K562 (cell line): Measurements from ENCODE around the gene GFOD1. TPM values are rescaled to one million over a fixed set of nuclear protein-coding genes. Genes with fewer than 3 reads are reported as not detected.
A peak's percentile ranks its signal among the peaks of the same experiment; 100 is the strongest.

Experiments used
- HDAC1 ChIP-seq, 2 experiments: fragments of 450-650 bp; IDR thresholded peaks; 2 replicates each; pipeline ENCODE4 v1.6.1; 2016 to 2017; ENCODE audit warnings: inconsistent platforms in 1 of 2, mild to moderate bottlenecking in 1 of 2, moderate library complexity in 1 of 2
- HIVEP1 ChIP-seq: fragments of 250-450 bp; sonication (Bioruptor Pico); IDR thresholded peaks from 2 replicates; pipeline ENCODE4 v1.4.0; 2020; ENCODE audit warnings: mild to moderate bottlenecking
- MCM2 ChIP-seq: fragments of 450-650 bp; IDR thresholded peaks from 2 replicates; pipeline ENCODE4 v1.6.1; 2017; ENCODE audit warnings: low read depth, mild to moderate bottlenecking
- MED1 ChIP-seq: sonication (generic); formaldehyde crosslinking; IDR thresholded peaks from 2 replicates; pipeline ENCODE4 v1.8.1; 2023; ENCODE audit warnings: missing genetic modification reagents, borderline replicate concordance
- PHF8 ChIP-seq: fragments of 200-600 bp; sonication (generic); IDR thresholded peaks from 2 replicates; pipeline ENCODE4 v1.6.1; 2012; ENCODE audit warnings: mixed run types, mild to moderate bottlenecking, inconsistent platforms, low read length, moderate library complexity, borderline replicate concordance
- RBFOX2 ChIP-seq: fragments of 200-400 bp; formaldehyde crosslinking; IDR thresholded peaks from 2 replicates; pipeline ENCODE4 v1.6.1; 2017; ENCODE audit warnings: low read depth, mild to moderate bottlenecking, low read length, moderate library complexity
- RNF2 ChIP-seq: sonication (generic); IDR thresholded peaks from 2 replicates; pipeline ENCODE4 v1.6.1; 2016
- SMARCB1 ChIP-seq: IDR thresholded peaks from 2 replicates; pipeline ENCODE4 v1.6.1; 2011; ENCODE audit warnings: improper control_type of control experiment, low read depth; ENCODE audit not compliant: insufficient read length
- SNRNP70 ChIP-seq: fragments of 200-400 bp; formaldehyde crosslinking; optimal IDR thresholded peaks from 2 replicates; pipeline ENCODE3; 2017; ENCODE audit warnings: low read depth, low read length
- SP1 ChIP-seq: sonication (generic); formaldehyde crosslinking; IDR thresholded peaks from 2 replicates; pipeline ENCODE4 v1.8.1; 2022; ENCODE audit warnings: mild to moderate bottlenecking, missing genetic modification reagents
- TBP ChIP-seq: optimal IDR thresholded peaks from 2 replicates; pipeline ENCODE3; 2011; ENCODE audit warnings: low read depth, low read length, improper control_type of control experiment
- YY1 ChIP-seq, 3 experiments: IDR thresholded peaks; 2 replicates each; pipeline ENCODE4 v1.6.1; 2011; ENCODE audit warnings: low read length in 2 of 3, mild to moderate bottlenecking in 2 of 3, moderate library complexity in 2 of 3, borderline replicate concordance in 1 of 3, control low read depth in 1 of 3, low read depth in 1 of 3; ENCODE audit not compliant: insufficient read depth in 3 of 3, insufficient replicate concordance in 2 of 3, control insufficient read depth in 1 of 3, insufficient read length in 1 of 3; ENCODE audit errors: extremely low read depth in 1 of 3
- ZNF408 ChIP-seq: fragments of 250-450 bp; sonication (Bioruptor Pico); IDR thresholded peaks from 2 replicates; pipeline ENCODE4 v1.4.0; 2020; ENCODE audit warnings: low read depth, mild to moderate bottlenecking, moderate library complexity
- ZNF639 ChIP-seq, 2 experiments: fragments of 200-800 bp in 1 of 2; sonication (Bioruptor generic) in 1 of 2; sonication (generic) in 1 of 2; formaldehyde crosslinking in 1 of 2; IDR thresholded peaks in 1 of 2; conservative IDR thresholded peaks in 1 of 2; 2 replicates each; pipeline versions ENCODE4 v1.5.0 to v1.6.1; 2016 to 2020; ENCODE audit warnings: missing compliant biosample characterization in 1 of 2, missing genetic modification characterization in 1 of 2, missing genetic modification reagents in 1 of 2
- polyA plus RNA-seq, 8 experiments: library from polyadenylated mRNA; depleted of rRNA in 4 of 8; stranded (reverse) in 5 of 8; unstranded in 3 of 8; fragments of >200 nt; fragmentation: Nextera tagmentation in 2 of 8; fragmentation: Illumina TruSeq in 1 of 8; extraction: Ambion mirVana in 2 of 8; extraction: Trizol in 1 of 8; gene quantifications; 2 replicates each; pipeline versions ENCODE4 v1.2.1 to v1.2.3, GENCODE V29; 2011 to 2014; ENCODE audit warnings: inconsistent platforms in 1 of 8, missing spikeins in 1 of 8
- total RNA-seq, 7 experiments: library from RNA; depleted of rRNA in 6 of 7; stranded (reverse); fragments of >200 nt in 6 of 7; fragmentation: Illumina TruSeq in 2 of 7; extraction: Trizol in 2 of 7; gene quantifications; 2 replicates each; pipeline versions ENCODE4 v1.2.1 to v1.2.3, GENCODE V29; 2011 to 2021; ENCODE audit warnings: low replicate concordance in 1 of 7
- TF ChIP-seq, protein P1 (sequence below): fragments of 450-650 bp; IDR thresholded peaks from 2 replicates; pipeline ENCODE4 v1.6.1; 2014; ENCODE audit warnings: low read depth, mild to moderate bottlenecking, moderate library complexity, borderline replicate concordance

Gene GFOD1
- total and polyA plus RNA-seq, 9 of the 15 experiments (the other 6 are each of a cell fraction or from before 2014, with no cell fraction given): 3.8 to 12.0 (median 8.2) TPM

DNA sequence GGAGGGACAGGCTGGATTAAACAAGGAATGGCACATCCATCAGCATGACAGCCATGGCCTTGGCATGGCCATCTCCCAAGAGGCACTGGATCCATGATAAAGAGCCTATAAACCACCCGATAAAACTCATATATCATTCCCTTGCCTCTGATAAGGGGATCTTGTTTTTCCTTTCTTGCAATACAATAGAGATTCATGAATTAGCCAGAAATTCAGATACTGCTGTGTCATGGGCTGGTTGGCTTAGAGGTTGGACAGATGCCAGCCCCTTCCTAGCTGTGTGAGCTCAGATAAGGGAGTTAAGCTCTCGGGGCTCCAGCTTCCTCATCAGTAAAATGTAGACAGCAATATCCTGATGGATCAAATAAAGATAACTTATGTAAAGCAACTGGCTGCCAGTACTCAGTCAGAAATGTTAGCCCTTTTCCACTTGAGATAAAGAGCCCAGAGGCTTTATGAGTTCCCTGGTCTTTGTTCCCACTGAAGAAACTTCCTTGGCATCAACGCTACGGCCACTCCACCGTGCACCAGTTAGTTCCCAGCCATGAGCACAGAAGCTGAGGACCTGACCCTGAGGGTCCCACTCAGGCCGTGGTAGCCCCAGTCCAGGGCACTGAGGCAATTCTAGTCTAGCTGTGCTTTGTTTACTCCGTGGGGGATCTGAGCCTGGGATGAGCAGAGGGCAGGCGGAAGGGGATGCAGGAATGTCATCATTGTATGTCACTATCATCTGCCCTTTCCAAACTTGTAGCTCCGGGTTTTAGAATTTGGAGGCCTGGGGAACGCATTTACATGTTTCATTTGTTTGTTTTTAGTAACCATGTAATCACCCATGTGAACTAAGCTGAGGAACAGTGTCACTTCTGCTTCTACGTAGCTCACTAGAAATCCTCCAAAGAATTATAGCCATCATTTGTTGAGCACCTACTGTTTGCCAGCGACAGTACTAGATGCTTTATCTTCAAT is 91.8 kb downstream of the GFOD1 start (continued):
- TF ChIP-seq PHF8 (no peak), MED1 (CRISPR knock-in tag) (no peak), ZNF639 (CRISPR knock-in tag; conservative IDR thresholded peaks at IDR 0.05 in 1 of 2, IDR thresholded peaks at IDR 0.05 in 1 of 2) (peak in 1 of 2 experiments; percentile 85; a peak in 2 of 4 replicates), SP1 (CRISPR knock-in tag) (peak; percentile 29; the same call in 1 of the 2 replicates), TBP (peak; percentile 36), ZNF408 (CRISPR knock-in tag) (no peak), HDAC1 (IDR thresholded peaks at IDR 0.05) (peak in 1 of 2 experiments; percentile 84; a peak in 3 of 4 replicates), SNRNP70 (no peak), SMARCB1 (peak; percentile 84), RNF2 (peak; percentile 85), YY1 (IDR thresholded peaks at IDR 0.05; ENCODE audit: borderline replicate concordance in 1 of 3, control insufficient read depth in 1 of 3, extremely low read depth in 1 of 3, insufficient read depth in 3 of 3, insufficient read length in 1 of 3, insufficient replicate concordance in 2 of 3, low read depth in 1 of 3, low read length in 2 of 3) (no peak), HIVEP1 (CRISPR knock-in tag) (no peak), MCM2 (no peak), RBFOX2 (no peak)
- TF ChIP-seq, protein P1, sequence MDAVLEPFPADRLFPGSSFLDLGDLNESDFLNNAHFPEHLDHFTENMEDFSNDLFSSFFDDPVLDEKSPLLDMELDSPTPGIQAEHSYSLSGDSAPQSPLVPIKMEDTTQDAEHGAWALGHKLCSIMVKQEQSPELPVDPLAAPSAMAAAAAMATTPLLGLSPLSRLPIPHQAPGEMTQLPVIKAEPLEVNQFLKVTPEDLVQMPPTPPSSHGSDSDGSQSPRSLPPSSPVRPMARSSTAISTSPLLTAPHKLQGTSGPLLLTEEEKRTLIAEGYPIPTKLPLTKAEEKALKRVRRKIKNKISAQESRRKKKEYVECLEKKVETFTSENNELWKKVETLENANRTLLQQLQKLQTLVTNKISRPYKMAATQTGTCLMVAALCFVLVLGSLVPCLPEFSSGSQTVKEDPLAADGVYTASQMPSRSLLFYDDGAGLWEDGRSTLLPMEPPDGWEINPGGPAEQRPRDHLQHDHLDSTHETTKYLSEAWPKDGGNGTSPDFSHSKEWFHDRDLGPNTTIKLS: no peak
